ENCODE data around the gene RNASE12.
"Not testable (repeated sequence)": the region's sequence is repeated elsewhere in the genome, so short reads cannot be mapped to it uniquely, and the experiment has no call there.

The RNASE12 gene

DNA sequence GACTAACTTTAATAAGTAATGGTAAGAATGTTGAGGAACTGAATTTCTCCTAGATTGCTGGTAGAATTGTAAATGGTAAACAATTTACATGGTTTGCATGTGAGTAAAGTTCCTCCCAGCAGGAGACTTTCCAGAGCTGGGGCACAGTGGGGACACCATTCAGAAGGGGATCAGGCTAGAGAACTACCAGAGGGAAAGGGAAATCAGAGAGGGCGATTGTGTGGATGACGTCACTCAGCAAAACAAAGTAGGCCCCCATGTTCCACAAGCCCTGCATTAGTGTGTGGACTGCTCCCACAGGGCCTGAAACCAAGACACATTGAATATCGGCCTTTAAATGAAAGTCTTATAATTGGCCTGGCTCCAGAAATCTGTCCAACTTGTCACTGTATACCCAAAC, 12.9 kb downstream of the RNASE12 start:
- no peak for DNase-seq

DNA sequence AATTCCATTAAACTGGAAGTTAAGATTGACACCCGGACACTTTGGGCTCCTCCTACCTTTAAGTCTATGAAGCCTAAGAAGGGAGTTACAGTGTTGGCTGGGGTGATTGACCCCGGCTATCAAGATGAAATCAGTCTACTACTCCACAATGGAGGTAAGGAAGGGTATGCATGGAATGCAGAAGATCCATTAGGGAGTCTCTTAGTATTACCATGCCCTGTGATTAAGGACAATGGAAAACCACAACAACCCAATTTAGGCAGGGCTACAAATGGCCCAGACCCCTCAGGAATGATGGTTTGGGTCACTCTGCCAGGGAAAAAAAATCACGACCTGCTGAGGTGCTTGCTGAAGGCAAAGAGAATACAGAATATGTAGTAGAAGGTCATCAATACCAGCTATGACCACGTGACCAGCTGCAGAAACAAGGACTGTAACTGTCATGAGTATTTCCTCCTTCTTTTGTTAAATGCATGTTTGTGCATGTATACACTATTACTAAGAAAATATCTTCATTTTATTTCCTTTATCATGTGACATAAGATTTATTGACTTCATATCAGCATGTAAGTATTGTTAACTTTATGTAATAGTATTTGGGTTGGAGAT, 18.7 kb downstream of the RNASE12 start:
- not testable (repeated sequence) for DNase-seq

GRCh38 chr14:20570720-20571119, 20.5 kb downstream of the RNASE12 start:
- not testable (repeated sequence) for DNase-seq

GRCh38 chr14:20569865-20570264, 21.3 kb downstream of the RNASE12 start:
- DNase-seq: not testable (repeated sequence)

- DNase-seq: no peak
These were observed 22.1 kb downstream of the RNASE12 start for GRCh38 chr14:20569066-20569465.

DNA sequence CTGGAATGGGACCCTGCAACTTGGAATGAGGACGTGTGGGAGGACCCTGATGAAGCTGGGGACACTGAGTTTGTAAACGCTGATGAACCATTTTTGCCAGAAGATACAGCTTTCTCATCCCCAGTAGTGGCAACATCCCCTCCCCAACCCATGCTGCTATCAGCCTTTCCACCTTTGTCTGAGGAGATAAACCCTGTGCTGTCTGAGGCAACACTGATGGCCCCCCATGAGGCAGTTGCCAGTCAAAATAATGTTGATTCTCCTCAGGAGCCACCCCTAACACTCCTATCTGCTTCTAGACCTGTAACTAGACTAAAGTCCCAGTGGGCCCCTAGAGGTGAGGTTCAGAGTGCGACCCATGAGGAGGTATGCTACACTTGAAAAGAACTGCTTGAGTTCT, 22.8 kb downstream of the RNASE12 start:
- DNase-seq: no peak

DNA sequence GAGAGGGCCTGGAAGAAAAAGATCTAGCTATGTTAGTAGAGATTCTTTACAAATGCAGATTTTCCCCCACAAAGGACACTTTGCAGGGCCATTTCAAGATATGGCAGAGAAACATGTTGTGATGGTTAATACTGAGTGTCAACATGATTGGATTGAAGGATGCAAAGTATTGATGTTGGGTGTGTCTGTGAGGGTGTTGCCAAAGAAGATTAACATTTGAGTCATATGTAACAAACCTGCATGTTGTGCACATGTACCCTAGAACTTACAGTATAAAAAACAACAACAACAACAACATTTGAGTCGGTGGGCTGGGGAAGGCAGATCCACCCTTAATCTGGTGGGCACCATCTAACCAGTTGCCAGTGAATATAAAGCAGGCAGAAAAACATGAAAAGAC, 24.0 kb downstream of the RNASE12 start:
- DNase-seq: not testable (repeated sequence)

GRCh38 chr14:20564501-20564997, 26.6 kb downstream of the RNASE12 start:
- no peak for DNase-seq

DNA sequence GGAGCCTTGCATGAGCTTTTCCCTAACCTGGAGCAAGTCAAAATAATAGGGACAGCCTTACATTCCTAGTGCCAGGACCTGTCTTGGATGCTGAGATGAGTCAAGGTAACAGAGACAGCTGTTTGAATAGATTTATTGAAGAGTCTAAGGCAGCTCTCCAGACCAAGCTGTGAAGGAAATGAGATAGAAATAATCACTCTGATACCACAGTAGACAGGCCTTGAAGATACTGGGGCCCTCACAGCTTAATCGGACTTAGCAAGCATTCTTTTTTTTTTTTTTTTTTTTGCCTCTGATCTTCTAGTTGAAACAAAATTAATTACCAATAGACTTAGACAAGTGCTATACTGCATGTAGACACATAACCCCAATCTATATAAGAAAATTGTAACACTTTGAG, 27.2 kb downstream of the RNASE12 start:
- no peak for DNase-seq

- DNase-seq: no peak
These were observed 30.2 kb downstream of the RNASE12 start, which contains the start of gene RNASE9 for GRCh38 chr14:20560961-20561360. Gene RNASE9 (minus strand): TSS chr14:20561047.

GRCh38 chr14:20559461-20559904, 31.7 kb downstream of the RNASE12 start:
- no peak for DNase-seq

- DNase-seq: no peak
These were observed 34.0 kb downstream of the RNASE12 start for GRCh38 chr14:20557212-20557542.

DNA sequence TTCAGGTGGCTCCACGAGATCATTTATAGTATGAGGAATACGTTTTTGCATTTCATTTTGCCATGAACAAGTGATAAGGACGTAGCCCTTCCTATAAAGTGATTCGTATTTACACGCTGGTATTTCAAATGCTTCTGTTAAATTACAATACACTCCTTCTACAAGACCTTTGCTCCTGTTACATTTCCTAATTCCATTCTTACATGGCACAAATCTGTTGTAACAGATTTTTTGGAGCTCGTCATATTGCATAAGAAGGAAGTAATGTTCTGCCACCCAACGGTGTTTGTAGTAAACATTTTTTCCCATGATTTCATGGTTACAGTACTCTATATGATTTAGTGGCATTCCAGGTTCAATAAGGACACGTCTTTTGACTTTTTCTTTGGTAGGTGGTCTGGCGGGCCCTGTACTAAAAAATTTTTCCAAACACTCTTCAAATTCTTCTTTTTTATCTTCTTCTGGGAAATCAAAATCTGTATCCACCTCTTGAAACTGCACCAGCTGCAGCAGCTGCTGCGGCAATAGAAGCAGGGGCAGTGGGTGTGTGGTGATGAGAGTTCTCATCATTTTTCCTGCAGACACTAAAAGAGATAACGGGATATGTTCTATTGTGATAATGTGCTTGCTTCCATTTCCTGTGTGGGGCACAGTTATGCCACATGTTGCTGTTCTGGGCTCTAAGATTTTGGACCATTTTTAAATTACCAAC, 34.5 kb downstream of the RNASE12 start:
- no peak for DNase-seq

- no peak for DNase-seq
These were observed 35.3 kb downstream of the RNASE12 start for GRCh38 chr14:20555845-20556244.

DNA sequence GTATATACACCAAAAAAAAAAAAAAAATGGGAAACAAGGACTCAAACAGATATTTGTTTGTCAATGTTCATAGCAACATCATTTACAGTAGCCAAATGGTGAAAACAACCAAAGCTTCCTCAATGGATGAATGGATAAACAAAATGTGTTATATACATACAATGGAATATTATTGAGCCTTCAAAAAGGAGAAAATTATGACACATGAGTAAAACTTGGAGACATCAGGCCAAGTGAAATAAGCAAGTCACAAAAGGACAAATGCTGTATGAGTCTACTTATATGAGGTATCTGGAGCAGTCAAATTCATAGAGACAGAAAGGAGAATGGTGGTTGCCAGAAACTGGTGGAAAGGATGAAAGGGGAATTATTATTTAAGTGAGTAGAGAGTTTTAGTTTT, 38.2 kb downstream of the RNASE12 start:
- DNase-seq: no peak

GRCh38 chr14:20551606-20552005, 39.6 kb downstream of the RNASE12 start:
- DNase-seq: no peak

DNA sequence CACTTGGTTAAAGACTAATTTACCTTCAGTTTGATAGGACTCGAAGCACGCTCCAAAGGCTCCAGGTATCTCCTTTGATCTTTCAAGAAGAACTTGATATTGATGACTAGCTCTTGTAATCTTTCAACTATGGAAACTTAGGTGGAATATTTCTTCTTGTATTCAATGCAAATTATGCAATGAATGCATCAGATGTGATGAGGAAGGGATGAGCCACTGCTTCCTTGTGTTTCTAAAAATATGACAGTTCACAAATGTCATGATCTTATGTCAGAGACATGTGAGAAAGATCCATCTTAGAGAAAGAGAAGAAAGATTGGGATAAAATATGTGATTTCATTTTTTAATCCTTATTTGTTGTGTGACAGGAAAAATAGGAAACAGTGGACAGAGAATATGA, 40.2 kb downstream of the RNASE12 start:
- no peak for DNase-seq

- no peak for DNase-seq
These were observed 42.6 kb downstream of the RNASE12 start for GRCh38 chr14:20548414-20549158.

- no peak for DNase-seq
These were observed 44.3 kb downstream of the RNASE12 start for GRCh38 chr14:20546877-20547276.

All from GDM1 (cell line).